ENCODE results near the gene COX15.

The COX15 gene

DNA sequence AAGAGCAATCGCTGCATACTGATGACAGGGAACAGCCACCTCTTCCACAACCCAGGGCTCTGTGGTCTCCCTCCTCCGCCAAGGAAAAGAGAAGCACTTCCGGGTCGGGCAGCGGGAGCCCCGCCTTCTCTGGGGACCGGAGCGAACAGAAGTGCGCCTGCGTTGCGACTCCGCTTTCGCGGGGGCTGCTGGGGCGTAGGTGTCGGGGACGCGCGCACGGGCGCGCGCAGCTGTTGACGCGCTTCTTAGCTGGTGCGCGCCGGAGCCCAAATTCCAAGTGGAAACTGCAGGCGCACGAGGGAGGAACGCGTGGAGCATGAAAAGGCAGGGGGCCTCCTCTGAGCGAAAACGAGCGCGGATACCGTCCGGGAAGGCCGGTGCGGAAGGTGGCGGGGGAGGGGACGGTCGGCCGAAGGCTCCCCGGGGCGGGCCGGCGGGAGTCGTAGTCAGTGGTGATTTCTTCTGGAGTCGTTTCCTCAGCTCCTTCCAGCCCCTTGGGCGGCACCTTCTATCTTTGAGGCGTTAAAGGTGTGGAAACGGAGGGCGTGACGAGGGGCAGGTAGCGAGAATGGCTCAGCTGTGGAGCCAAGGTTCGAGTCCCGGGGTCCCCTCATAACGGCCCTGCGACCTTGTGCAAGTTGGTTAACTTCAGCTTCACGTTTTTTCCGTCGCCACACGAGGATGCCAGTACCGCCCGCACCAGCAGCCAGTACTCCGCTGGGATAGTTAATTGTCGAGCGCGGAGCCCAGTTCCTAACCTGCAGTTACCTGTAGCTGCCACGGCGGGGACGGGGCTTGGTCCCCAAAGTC lies at the start of gene COX15, which contains the start of gene CUTC:
Gene COX15 (minus strand): TSS at position 95 of the 810 bp plus-strand sequence. CDS start 78 bp downstream, at position 17.
Gene CUTC (plus strand): TSS at position 202 of the 810 bp plus-strand sequence. CDS start 115 bp downstream, at position 317.
- H3K27ac ChIP-seq = peak within 1 kb of the TSS; percentile 96
- ChIA-PET POLR2A (ENCODE audit: low non-redundant PET) (interaction anchor here (0.5 to 0.9 kb wide), 3 partner anchors 15 to 112 kb away, joined by 3 to 8 read pairs (median 3); partner anchors contain the start of gene SLC25A28), CTCF (interaction anchor here (0.7 to 1.6 kb wide), 5 partner anchors 10 to 113 kb away, joined by 3 to 17 read pairs (median 3); no protein-coding TSS in a partner anchor)
- DNase-seq (ENCODE audit: low spot score) = peak; percentile 97
- TF ChIP-seq, protein P1, sequence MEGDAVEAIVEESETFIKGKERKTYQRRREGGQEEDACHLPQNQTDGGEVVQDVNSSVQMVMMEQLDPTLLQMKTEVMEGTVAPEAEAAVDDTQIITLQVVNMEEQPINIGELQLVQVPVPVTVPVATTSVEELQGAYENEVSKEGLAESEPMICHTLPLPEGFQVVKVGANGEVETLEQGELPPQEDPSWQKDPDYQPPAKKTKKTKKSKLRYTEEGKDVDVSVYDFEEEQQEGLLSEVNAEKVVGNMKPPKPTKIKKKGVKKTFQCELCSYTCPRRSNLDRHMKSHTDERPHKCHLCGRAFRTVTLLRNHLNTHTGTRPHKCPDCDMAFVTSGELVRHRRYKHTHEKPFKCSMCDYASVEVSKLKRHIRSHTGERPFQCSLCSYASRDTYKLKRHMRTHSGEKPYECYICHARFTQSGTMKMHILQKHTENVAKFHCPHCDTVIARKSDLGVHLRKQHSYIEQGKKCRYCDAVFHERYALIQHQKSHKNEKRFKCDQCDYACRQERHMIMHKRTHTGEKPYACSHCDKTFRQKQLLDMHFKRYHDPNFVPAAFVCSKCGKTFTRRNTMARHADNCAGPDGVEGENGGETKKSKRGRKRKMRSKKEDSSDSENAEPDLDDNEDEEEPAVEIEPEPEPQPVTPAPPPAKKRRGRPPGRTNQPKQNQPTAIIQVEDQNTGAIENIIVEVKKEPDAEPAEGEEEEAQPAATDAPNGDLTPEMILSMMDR (conservative IDR thresholded peaks at IDR 0.05; ENCODE audit: low read depth) = peak; percentile 50

DNA sequence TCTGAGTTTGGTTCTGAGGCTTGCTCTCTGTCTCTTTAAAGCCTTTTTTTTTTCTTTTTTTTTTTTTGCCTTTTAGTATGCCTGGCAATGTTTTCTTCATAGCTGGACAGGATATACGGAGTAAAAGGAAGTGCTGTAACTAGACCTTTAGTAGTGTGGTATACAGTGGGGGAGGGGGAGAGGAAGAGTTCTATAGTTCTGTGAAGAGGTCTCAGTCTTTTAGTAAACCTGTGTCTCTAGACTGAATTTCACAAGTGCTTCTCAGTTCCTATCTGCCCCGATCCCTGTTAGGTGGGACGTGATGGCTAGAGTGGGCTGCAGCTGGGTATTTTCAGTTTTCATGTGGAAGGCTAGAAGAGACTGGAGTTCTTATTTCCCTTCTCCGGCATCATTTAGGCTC lies 47.4 kb upstream of the COX15 start:
- TF ChIP-seq, protein P1 (conservative IDR thresholded peaks at IDR 0.05; ENCODE audit: low read depth) = no peak
- ChIA-PET POLR2A (ENCODE audit: low non-redundant PET) (interaction anchor here (0.7 kb wide), 1 partner anchor 115 kb away, joined by 4 read pairs; no protein-coding TSS in a partner anchor), CTCF (interaction anchor here (0.7 kb wide), 1 partner anchor 703 kb away, joined by 4 read pairs; no protein-coding TSS in a partner anchor)
- peak overlapping the region; percentile 97 for H3K27ac ChIP-seq
- peak; percentile 57 for DNase-seq (ENCODE audit: low spot score)

DNA sequence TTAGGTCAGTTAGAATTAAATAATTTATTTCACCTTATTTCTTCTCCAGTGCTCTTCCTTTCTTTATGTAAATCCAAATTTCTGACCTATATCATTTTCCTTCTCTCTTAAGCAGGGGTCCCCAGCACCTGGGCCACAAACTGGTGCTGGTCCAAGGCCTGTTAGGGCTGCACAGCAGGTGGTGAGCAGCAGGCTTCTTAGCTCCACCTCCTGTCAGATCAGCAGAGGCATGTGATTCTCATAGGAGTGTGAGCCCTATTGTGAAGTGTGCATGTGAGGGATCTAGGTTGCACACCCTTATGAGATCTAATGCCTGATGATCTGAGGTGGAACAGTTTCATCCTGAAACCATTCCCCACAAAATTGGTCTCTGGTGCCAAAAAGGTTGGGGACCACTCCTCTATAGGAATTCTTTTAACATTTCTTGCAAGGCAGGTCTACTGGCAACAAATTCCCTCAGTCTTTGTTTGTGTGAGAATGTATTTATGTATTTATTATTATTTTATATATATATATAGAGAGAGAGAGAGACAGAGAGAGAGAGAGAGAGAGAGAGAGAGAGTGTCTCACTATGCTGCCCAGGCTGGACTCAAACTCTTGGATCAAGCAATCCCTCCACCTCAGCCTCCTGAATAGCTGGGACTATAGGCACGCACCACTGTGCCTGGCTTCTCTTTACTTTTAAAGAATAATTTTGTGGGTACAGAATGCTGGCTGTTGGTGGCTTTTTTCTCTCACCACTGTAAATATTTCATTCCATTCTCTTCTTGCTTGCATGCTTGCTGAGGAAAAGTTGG lies 46.2 kb upstream of the COX15 start:
- POLR2A ChIA-PET (ENCODE audit: low non-redundant PET) = no interaction called here
- no peak overlapping the region; the same call in 1 of the 2 replicates for H3K27ac ChIP-seq
- CTCF ChIA-PET = no interaction called here
- no peak for DNase-seq (ENCODE audit: low spot score)
- TF ChIP-seq, protein P1 (conservative IDR thresholded peaks at IDR 0.05; ENCODE audit: low read depth) = no peak

DNA sequence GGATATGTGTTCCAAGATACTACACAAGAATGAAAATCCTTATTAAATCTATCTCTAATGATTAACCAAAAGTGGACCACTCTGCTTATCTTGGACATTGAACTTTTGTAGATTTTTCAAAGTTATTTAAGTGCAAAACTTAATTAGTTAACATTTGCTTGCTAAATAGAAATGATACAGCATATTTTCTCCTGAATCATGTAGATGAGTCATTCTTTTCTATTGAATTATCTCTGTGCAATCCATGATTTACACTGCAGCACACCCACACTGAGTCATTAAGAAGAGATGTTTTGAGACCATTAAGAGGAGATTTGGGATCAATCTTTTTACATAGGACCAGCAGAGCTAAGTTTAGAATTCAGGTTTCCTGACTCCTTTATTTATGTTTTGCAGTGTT lies 43.9 kb upstream of the COX15 start:
- POLR2A ChIA-PET (ENCODE audit: low non-redundant PET) = no interaction called here
- TF ChIP-seq, protein P1 (conservative IDR thresholded peaks at IDR 0.05; ENCODE audit: low read depth) = no peak
- CTCF ChIA-PET = no interaction called here
- H3K27ac ChIP-seq = peak overlapping the region; percentile 80
- peak; percentile 91 for DNase-seq (ENCODE audit: low spot score)

DNA sequence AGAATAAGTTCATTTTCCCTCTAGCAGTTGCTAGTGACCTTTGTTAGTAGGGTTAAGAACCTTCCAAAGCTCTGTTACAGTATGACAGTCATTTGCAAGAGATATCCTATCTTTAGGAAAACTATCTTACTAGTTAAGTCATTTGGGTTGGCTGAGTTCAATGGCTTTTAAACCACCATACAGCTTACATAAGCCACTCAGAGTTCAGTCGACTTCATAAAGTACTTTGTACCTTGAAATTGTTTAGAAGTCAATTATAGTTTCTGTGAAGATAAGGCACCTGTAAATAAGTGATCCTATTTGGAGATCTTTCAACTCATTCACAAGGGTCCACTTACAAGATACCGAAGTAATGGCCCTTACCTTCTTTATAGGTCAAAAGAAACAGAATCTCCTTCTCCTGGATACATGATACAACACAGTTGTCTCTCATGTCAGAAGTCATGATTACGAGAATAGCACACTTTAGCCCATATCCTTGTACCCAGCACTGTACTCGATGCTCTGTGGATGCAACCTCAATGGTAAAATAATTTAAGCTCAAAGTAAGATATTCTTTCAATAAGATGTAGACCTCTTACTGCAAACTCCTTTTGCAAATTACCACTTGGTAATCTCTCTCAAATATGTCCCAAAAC lies 38.6 kb upstream of the COX15 start:
- DNase-seq (ENCODE audit: low spot score) = no peak
- POLR2A ChIA-PET (ENCODE audit: low non-redundant PET) = no interaction called here
- TF ChIP-seq, protein P1 (conservative IDR thresholded peaks at IDR 0.05; ENCODE audit: low read depth) = no peak
- CTCF ChIA-PET = interaction anchor here (0.7 kb wide), 1 partner anchor 45 kb away, joined by 3 read pairs; no protein-coding TSS in a partner anchor
- no peak overlapping the region for H3K27ac ChIP-seq

DNA sequence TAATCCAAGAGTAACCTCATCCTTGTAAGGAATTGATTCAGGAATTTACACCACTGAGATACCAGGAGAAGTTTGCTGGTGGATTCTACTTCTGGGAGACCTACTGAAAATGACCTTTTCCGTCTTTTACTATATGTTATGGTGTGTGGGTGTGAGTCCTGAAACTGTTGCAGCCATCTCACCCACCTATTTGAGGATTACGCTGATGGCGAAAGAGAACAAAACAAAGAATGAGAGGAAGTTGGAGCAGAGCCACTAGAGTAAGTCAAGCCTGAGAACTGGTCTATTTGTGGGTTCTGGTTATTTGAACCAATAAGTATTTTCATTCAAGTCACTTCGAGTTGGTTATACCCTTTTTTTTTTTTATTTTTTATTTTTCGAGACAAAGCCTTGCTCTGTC lies 37.8 kb upstream of the COX15 start:
- ChIA-PET CTCF (no interaction called here), POLR2A (ENCODE audit: low non-redundant PET) (no interaction called here)
- DNase-seq (ENCODE audit: low spot score) = no peak
- TF ChIP-seq, protein P1 (conservative IDR thresholded peaks at IDR 0.05; ENCODE audit: low read depth) = no peak
- no peak overlapping the region for H3K27ac ChIP-seq

All from RWPE1 (cell line).